ENCODE measurements around the gene NR1D1. TPM values are rescaled to one million over a fixed set of nuclear protein-coding genes. Genes with fewer than 3 reads are reported as not detected.

The NR1D1 gene
- total RNA-seq, 1 donor from 2014 or later: 2.6 TPM

- Mint-ChIP-seq H3K4me3 (ENCODE audit: unreplicated experiment) (peak overlapping the region; percentile 54), H3K27me3 (ENCODE audit: unreplicated experiment) (peaks cover 16% of the 10 kb centered on the region), H3K27ac (ENCODE audit: unreplicated experiment) (peak overlapping the region; percentile 55), H3K9me3 (ENCODE audit: unreplicated experiment) (no peaks in the 10 kb centered on the region), H3K4me1 (ENCODE audit: unreplicated experiment) (peaks cover 26% of the 10 kb centered on the region), H3K36me3 (ENCODE audit: low read depth, unreplicated experiment) (peaks cover 24% of the 10 kb centered on the region)
- TF ChIP-seq CTCF (IDR thresholded peaks at IDR 0.05; ENCODE audit: unreplicated experiment): no peak
- DNase-seq (ENCODE audit: low spot score): no peak
Measured at GRCh38 chr17:40089077-40089895, 11.1 kb downstream of the NR1D1 start.

- H3K9me3 Mint-ChIP-seq (ENCODE audit: unreplicated experiment): no peaks in the 10 kb centered on the region
- peak overlapping the region; percentile 40 for H3K4me3 Mint-ChIP-seq (ENCODE audit: unreplicated experiment)
- no peak for DNase-seq (ENCODE audit: low spot score)
- H3K4me1 Mint-ChIP-seq (ENCODE audit: unreplicated experiment): peaks cover 26% of the 10 kb centered on the region
- TF ChIP-seq CTCF (IDR thresholded peaks at IDR 0.05; ENCODE audit: unreplicated experiment): no peak
- peak overlapping the region; percentile 91 for H3K27ac Mint-ChIP-seq (ENCODE audit: unreplicated experiment)
- H3K36me3 Mint-ChIP-seq (ENCODE audit: low read depth, unreplicated experiment): peaks cover 24% of the 10 kb centered on the region
- H3K27me3 Mint-ChIP-seq (ENCODE audit: unreplicated experiment): peaks cover 16% of the 10 kb centered on the region
Measured at GRCh38 chr17:40087903-40088718, 12.3 kb downstream of the NR1D1 start.

- TF ChIP-seq CTCF (IDR thresholded peaks at IDR 0.05; ENCODE audit: unreplicated experiment): no peak
- Mint-ChIP-seq H3K4me1 (ENCODE audit: unreplicated experiment) (peaks cover 26% of the 10 kb centered on the region), H3K27me3 (ENCODE audit: unreplicated experiment) (peaks cover 16% of the 10 kb centered on the region), H3K9me3 (ENCODE audit: unreplicated experiment) (no peaks in the 10 kb centered on the region), H3K4me3 (ENCODE audit: unreplicated experiment) (peak overlapping the region; percentile 8), H3K36me3 (ENCODE audit: low read depth, unreplicated experiment) (peaks cover 24% of the 10 kb centered on the region), H3K27ac (ENCODE audit: unreplicated experiment) (peak overlapping the region; percentile 39)
- DNase-seq (ENCODE audit: low spot score): no peak
Measured at GRCh38 chr17:40087049-40087794, 13.2 kb downstream of the NR1D1 start.

- H3K36me3 Mint-ChIP-seq (ENCODE audit: low read depth, unreplicated experiment): peaks cover 24% of the 10 kb centered on the region
- H3K4me3 Mint-ChIP-seq (ENCODE audit: unreplicated experiment): peak overlapping the region; percentile 8
- H3K27ac Mint-ChIP-seq (ENCODE audit: unreplicated experiment): no peak overlapping the region
- no peaks in the 10 kb centered on the region for H3K9me3 Mint-ChIP-seq (ENCODE audit: unreplicated experiment)
- peaks cover 16% of the 10 kb centered on the region for H3K27me3 Mint-ChIP-seq (ENCODE audit: unreplicated experiment)
- peaks cover 26% of the 10 kb centered on the region for H3K4me1 Mint-ChIP-seq (ENCODE audit: unreplicated experiment)
- peak; percentile 64 for TF ChIP-seq CTCF (IDR thresholded peaks at IDR 0.05; ENCODE audit: unreplicated experiment)
- peak; percentile 78 for DNase-seq (ENCODE audit: low spot score)
Measured at GRCh38 chr17:40086150-40087044, 14.0 kb downstream of the NR1D1 start.
